Endothelial cell of umbilical vein (primary cell): Measurements from ENCODE around the gene POLD3. TPM values are rescaled to one million over a fixed set of nuclear protein-coding genes. Genes with fewer than 3 reads are reported as not detected.

Experiments
- BruUV-seq: library from RNA; stranded (reverse); fragments of 400-500 nt; replicated peaks from 2 replicates; lab custom pipeline; 2021; lab: Mats Ljungman, UMichigan
- CTCF ChIA-PET: fragments of 300-600, 350-600 bp; sonication (Branson Sonifier 250); formaldehyde crosslinking; loops from one replicate; lab custom pipeline; 2021; ENCODE audit warnings: antibody characterized with exemption, inconsistent platforms; lab: Charles Lee
- POLR2A ChIA-PET: fragments of 300-600, 350-600 bp; sonication (Branson Sonifier 250); formaldehyde crosslinking; loops from one replicate; lab custom pipeline; 2021; ENCODE audit warnings: antibody characterized with exemption, inconsistent platforms; lab: Charles Lee
- DNase-seq: peaks from one replicate; pipeline ENCODE4 v3.0.0-alpha.2; 2011; ENCODE audit warnings: low read depth, low spot score
- FAIRE-seq: peaks from 2 replicates; lab custom pipeline; 2011; peaks lifted over from hg19 to GRCh38; lab: Jason Lieb, UNC
- H2AFZ ChIP-seq: 2 replicates; pipeline ENCODE4 v1.6.0; 2012; ENCODE audit warnings: low read depth, low read length, control low read depth, inconsistent platforms
- H3K27ac ChIP-seq: 2 replicates; pipeline ENCODE4 v1.5.1; 2011; ENCODE audit warnings: low read depth, mild to moderate bottlenecking, control low read depth, low read length, moderate library complexity; ENCODE audit not compliant: insufficient read depth
- H3K27me3 ChIP-seq, 2 experiments: 2 replicates each; pipeline versions ENCODE4 v1.6.0 to v1.6.1; 2011; ENCODE audit warnings: low read length in 2 of 2, mixed read lengths in 1 of 2; ENCODE audit not compliant: control insufficient read depth in 2 of 2, insufficient read depth in 2 of 2
- H3K36me3 ChIP-seq, 2 experiments: 2 replicates in 1 of 2; 3 replicates in 1 of 2; pipeline ENCODE4 v1.5.1; 2011; ENCODE audit warnings: low read length in 2 of 2, mild to moderate bottlenecking in 1 of 2, moderate library complexity in 1 of 2; ENCODE audit not compliant: control insufficient read depth in 2 of 2, insufficient read depth in 2 of 2; ENCODE audit errors: extremely low read depth in 1 of 2
- H3K4me1 ChIP-seq: 3 replicates; pipeline ENCODE4 v1.5.1; 2011; ENCODE audit warnings: mild to moderate bottlenecking, low read length; ENCODE audit not compliant: control insufficient read depth, insufficient read depth; ENCODE audit errors: extremely low read depth
- H3K4me2 ChIP-seq: 2 replicates; pipeline ENCODE4 v1.6.1; 2011; ENCODE audit warnings: low read length, control low read depth, mixed read lengths; ENCODE audit not compliant: insufficient read depth
- H3K4me3 ChIP-seq, 3 experiments: fragments of 200-600 bp in 1 of 3; sonication (generic), shearing (Covaris generic) in 1 of 3; replicated peaks in 1 of 3; 2 replicates each; pipeline ENCODE4 v1.5.1; 2011 to 2016; ENCODE audit warnings: control low read depth in 3 of 3, low read length in 3 of 3, mild to moderate bottlenecking in 2 of 3, inconsistent platforms in 1 of 3, low read depth in 1 of 3, moderate library complexity in 1 of 3; ENCODE audit not compliant: insufficient read depth in 1 of 3
- H3K79me2 ChIP-seq: 2 replicates; pipeline ENCODE4 v1.6.0; 2012; ENCODE audit warnings: low read length, inconsistent platforms; ENCODE audit not compliant: control insufficient read depth, insufficient read depth
- H3K9ac ChIP-seq: replicated peaks from 2 replicates; pipeline ENCODE3; 2011; ENCODE audit warnings: low read length, control low read depth; ENCODE audit not compliant: insufficient read depth; ENCODE audit errors: extremely low read depth
- H3K9me1 ChIP-seq: replicated peaks from 3 replicates; pipeline ENCODE4 v1.6.0; 2011; ENCODE audit warnings: mild to moderate bottlenecking, low read length; ENCODE audit not compliant: control insufficient read depth, insufficient read depth; ENCODE audit errors: extremely low read depth
- H3K9me3 ChIP-seq: replicated peaks from 2 replicates; pipeline ENCODE4 v1.5.1; 2012; ENCODE audit warnings: low read length, inconsistent platforms; ENCODE audit not compliant: control insufficient read depth, insufficient read depth
- H4K20me1 ChIP-seq: replicated peaks from 2 replicates; pipeline ENCODE3; 2011; ENCODE audit warnings: mild to moderate bottlenecking, low read length; ENCODE audit not compliant: control insufficient read depth, insufficient read depth; ENCODE audit errors: extremely low read depth
- EZH2 ChIP-seq: IDR thresholded peaks from 2 replicates; pipeline ENCODE4 v1.6.1; 2012; ENCODE audit warnings: borderline replicate concordance, low read depth, mild to moderate bottlenecking, moderate library complexity, low read length, inconsistent platforms; ENCODE audit not compliant: severe bottlenecking
- FOS ChIP-seq: IDR thresholded peaks from 2 replicates; pipeline ENCODE4 v1.6.1; 2011; ENCODE audit warnings: mild to moderate bottlenecking, low read length, moderate library complexity, borderline replicate concordance; ENCODE audit not compliant: insufficient read depth
- GATA2 ChIP-seq: IDR thresholded peaks from 2 replicates; pipeline ENCODE4 v1.7.0; 2011; ENCODE audit warnings: low read depth, mild to moderate bottlenecking, moderate library complexity, mixed read lengths, low read length; ENCODE audit not compliant: insufficient read length, insufficient read depth
- JUN ChIP-seq: IDR thresholded peaks from 2 replicates; pipeline ENCODE4 v1.6.1; 2011; ENCODE audit warnings: borderline replicate concordance, low read depth; ENCODE audit not compliant: insufficient read length, insufficient read depth
- MYC ChIP-seq: IDR thresholded peaks from one replicate; pipeline ENCODE4 v1.6.1; 2011; ENCODE audit warnings: mild to moderate bottlenecking, low read depth, low read length
- POLR2A ChIP-seq: IDR thresholded peaks from 2 replicates; pipeline ENCODE4 v1.6.1; 2012; ENCODE audit warnings: low read depth, mild to moderate bottlenecking, control low read depth, low read length
- POLR2AphosphoS5 ChIP-seq: IDR thresholded peaks from 2 replicates; pipeline ENCODE4 v1.6.1; 2012; ENCODE audit warnings: low read depth, mild to moderate bottlenecking, control low read depth, low read length, moderate library complexity; ENCODE audit not compliant: insufficient read depth
- dilution Hi-C: fragments of 300-500 bp; cut with MboI; formaldehyde crosslinking; loops from one replicate; pipeline ENCODE4 v1.15.0; 2019; ENCODE audit warnings: low sequenced_read_pairs; ENCODE audit not compliant: extremely low pct_ligation_motif_present
- intact Hi-C: fragments of 100-400 bp; cut with micrococcal nuclease; formaldehyde crosslinking; loops from one replicate; pipeline ENCODE4 v1.10.0; 2022
- polyA plus RNA-seq, 4 experiments: library from polyadenylated mRNA; depleted of rRNA in 3 of 4; stranded (reverse) in 3 of 4; unstranded in 1 of 4; fragments of >200 nt; gene quantifications; 2 replicates each; pipeline versions ENCODE4 v1.2.1 to v1.2.3, GENCODE V29; 2011 to 2012; ENCODE audit warnings: missing spikeins in 1 of 4
- total RNA-seq: library from RNA; stranded (reverse); gene quantifications from 2 replicates; pipeline ENCODE4 v1.2.3, GENCODE V29; 2021
- TF ChIP-seq, protein P1 (sequence below), 2 donors: IDR thresholded peaks; 1 replicate in 1 of 2; 2 replicates in 1 of 2; pipeline ENCODE4 v1.5.1; 2011; ENCODE audit warnings: low read length in 2 of 2, mild to moderate bottlenecking in 2 of 2, moderate library complexity in 2 of 2, control low read depth in 1 of 2, inconsistent platforms in 1 of 2, low read depth in 1 of 2; ENCODE audit not compliant: insufficient read depth in 1 of 2; ENCODE audit errors: extremely low read depth in 1 of 2
- TF ChIP-seq, protein P2 (sequence below): IDR thresholded peaks from 2 replicates; pipeline ENCODE4 v1.6.1; 2011; ENCODE audit not compliant: insufficient read depth, insufficient read length

POLD3 gene
- total and polyA plus RNA-seq, 2 donors (not counting 3 experiments of a cell fraction or from before 2014, with no cell fraction given): 8.9 to 25.2 TPM

DNA sequence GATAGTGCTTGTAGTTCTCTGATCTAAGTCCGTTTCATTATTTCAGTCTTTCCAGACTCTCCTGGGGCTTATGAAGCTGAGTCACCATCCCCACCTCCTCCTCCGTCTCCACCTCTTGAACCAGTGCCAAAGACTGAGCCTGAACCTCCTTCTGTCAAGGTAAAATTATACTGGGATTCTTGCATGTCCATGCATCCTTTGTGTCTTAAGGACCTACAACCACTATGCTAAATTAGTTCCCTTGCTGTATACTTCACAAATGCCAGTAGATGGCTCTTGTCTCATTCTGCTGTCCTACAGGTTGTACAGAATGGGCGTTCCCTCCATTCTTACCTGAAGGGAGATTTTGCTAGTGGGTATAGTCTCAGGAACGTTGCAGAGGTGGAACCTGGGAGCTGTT lies 42.2 kb downstream of the POLD3 start:
- no peak overlapping the region for H3K4me2 ChIP-seq
- CTCF ChIA-PET: interaction anchor here (1.0 to 2.9 kb wide), 6 partner anchors 10 to 181 kb away, joined by 3 to 13 read pairs (median 6); no protein-coding TSS in a partner anchor
- FAIRE-seq: no peak
- no peak overlapping the region for H3K27ac ChIP-seq
- no peak overlapping the region for H3K4me3 ChIP-seq
- no peaks in the 10 kb centered on the region for H3K79me2 ChIP-seq
- no peak overlapping the region for H3K9ac ChIP-seq
- peaks cover 1 to 8% of the 10 kb centered on the region in 2 experiments for H3K36me3 ChIP-seq
- no peak overlapping the region for H2AFZ ChIP-seq
- peaks cover 12% of the 10 kb centered on the region for H3K4me1 ChIP-seq
- no TSS peak for BruUV-seq
- no peak for TF ChIP-seq POLR2A
- TF ChIP-seq, protein P1, sequence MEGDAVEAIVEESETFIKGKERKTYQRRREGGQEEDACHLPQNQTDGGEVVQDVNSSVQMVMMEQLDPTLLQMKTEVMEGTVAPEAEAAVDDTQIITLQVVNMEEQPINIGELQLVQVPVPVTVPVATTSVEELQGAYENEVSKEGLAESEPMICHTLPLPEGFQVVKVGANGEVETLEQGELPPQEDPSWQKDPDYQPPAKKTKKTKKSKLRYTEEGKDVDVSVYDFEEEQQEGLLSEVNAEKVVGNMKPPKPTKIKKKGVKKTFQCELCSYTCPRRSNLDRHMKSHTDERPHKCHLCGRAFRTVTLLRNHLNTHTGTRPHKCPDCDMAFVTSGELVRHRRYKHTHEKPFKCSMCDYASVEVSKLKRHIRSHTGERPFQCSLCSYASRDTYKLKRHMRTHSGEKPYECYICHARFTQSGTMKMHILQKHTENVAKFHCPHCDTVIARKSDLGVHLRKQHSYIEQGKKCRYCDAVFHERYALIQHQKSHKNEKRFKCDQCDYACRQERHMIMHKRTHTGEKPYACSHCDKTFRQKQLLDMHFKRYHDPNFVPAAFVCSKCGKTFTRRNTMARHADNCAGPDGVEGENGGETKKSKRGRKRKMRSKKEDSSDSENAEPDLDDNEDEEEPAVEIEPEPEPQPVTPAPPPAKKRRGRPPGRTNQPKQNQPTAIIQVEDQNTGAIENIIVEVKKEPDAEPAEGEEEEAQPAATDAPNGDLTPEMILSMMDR (IDR thresholded peaks at IDR 0.05; ENCODE audit: extremely low read depth in 1 of 2, insufficient read depth in 1 of 2, low read depth in 1 of 2, low read length in 2 of 2): peak in 1 of 2 donors; percentile 13
- no peaks in the 10 kb centered on the region for H3K9me3 ChIP-seq
- no peaks in the 10 kb centered on the region for H3K9me1 ChIP-seq
- DNase-seq: peak; percentile 23
- dilution Hi-C loops: no loop called here
- POLR2A ChIA-PET: no interaction called here
- no peaks in the 10 kb centered on the region for H4K20me1 ChIP-seq
- intact Hi-C loops: no loop called here
- H3K27me3 ChIP-seq: no peaks in the 10 kb centered on the region

DNA sequence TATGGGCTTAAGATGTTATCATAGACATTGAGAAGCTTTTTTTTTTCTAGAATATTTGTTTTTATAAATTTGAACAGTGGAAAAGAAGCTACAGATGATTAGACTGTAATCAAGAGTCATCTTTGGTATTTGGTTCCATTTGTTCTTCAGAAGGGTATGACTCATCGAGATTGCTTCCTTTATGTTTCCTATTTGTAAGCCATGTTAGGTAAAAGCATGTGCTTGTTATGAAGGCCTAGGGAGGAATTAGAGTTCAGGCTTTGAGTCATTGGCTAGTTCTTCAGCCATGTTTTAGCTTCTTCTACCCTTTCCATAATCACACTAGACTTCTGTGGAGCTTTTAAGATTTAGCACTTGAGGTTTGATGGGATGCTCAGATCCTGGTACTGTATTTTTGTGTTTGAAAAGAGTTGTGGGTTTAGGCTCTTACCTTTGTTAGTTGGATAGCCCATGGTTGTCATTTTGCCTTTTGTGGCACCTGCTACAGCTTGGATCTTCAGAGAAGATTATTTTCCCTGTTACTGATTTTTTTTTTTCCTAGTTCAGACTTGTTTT lies 44.3 kb downstream of the POLD3 start:
- Histone ChIP-seq H3K4me1 (peaks cover 16% of the 10 kb centered on the region), H3K4me2 (peak overlapping the region; percentile 10), H3K27ac (peak overlapping the region; percentile 38), H2AFZ (peak overlapping the region; percentile 50), H3K9me1 (no peaks in the 10 kb centered on the region), H4K20me1 (no peaks in the 10 kb centered on the region), H3K4me3 (no peak overlapping the region), H3K27me3 (no peaks in the 10 kb centered on the region), H3K9me3 (no peaks in the 10 kb centered on the region), H3K79me2 (no peaks in the 10 kb centered on the region), H3K36me3 (peaks cover 1 to 7% of the 10 kb centered on the region in 2 experiments), H3K9ac (no peak overlapping the region)
- intact Hi-C loops (no loop called here), dilution Hi-C loops (no loop called here)
- DNase-seq: peak; percentile 80
- TF ChIP-seq JUN (peak; percentile 99), MYC (no peak), POLR2A (no peak), EZH2 (no peak), GATA2 (peak; percentile 42), FOS (peak; percentile 93), POLR2AphosphoS5 (peak; percentile 55)
- TF ChIP-seq, protein P2, sequence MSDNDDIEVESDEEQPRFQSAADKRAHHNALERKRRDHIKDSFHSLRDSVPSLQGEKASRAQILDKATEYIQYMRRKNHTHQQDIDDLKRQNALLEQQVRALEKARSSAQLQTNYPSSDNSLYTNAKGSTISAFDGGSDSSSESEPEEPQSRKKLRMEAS: peak; percentile 78
- TF ChIP-seq, protein P1 (IDR thresholded peaks at IDR 0.05; ENCODE audit: extremely low read depth in 1 of 2, insufficient read depth in 1 of 2, low read depth in 1 of 2, low read length in 2 of 2): no peak
- FAIRE-seq: peak; percentile 88
- BruUV-seq: no TSS peak
- ChIA-PET POLR2A (no interaction called here), CTCF (interaction anchor here (0.8 to 1.1 kb wide), 5 partner anchors 8 to 103 kb away, joined by 3 to 8 read pairs (median 3); no protein-coding TSS in a partner anchor)
